Measurements from ENCODE around the gene POLE.
"Not testable (repeated sequence)": the region's sequence is repeated elsewhere in the genome, so short reads cannot be mapped to it uniquely, and the experiment has no call there.

POLE gene

DNA sequence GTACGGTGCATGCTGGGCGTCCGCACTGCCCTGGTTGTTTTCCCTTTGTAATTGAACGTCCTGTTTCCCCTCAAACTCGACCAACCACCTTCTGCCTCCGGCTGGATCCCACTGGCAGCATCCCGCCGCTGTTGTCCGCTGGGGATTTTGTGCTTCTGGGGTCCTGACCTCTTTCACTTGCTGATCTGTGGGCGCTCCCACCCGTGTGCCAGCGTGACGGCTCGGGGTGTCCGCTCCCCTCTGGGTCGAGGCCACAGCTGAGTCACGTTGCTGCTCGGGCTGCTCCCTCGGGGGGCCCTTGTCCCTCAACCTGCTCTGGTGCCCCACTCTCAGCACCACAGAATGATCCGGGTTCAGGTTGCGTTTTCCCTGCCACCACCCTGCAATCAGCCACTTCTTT is 31.5 kb upstream of the POLE start:
- no peak for DNase-seq

GRCh38 chr12:132717531-132718387 is 30.6 kb upstream of the POLE start:
- no peak for DNase-seq

GRCh38 chr12:132717011-132717410 is 29.9 kb upstream of the POLE start:
- DNase-seq = no peak

GRCh38 chr12:132716356-132716755 is 29.2 kb upstream of the POLE start:
- DNase-seq = no peak

DNA sequence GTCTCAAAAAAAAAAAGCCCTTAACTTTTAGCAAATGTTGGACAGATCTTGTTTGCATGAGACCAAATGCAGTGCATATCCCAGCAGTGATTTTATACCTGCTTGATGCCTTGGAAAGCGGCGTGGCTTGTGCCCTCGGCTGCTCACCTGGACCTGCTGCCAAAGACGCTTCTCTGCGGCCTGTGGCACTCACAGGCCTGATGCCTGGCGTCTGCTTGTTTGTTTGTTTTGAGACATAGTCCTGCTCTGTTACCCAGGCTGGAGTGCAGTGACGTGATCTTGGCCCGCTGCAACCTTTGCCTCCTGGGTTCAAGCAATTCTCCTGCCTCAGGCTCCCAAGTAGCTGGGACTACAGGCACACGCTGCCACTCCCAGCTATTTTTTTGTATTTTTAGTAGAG is 28.7 kb upstream of the POLE start:
- no peak for DNase-seq

DNA sequence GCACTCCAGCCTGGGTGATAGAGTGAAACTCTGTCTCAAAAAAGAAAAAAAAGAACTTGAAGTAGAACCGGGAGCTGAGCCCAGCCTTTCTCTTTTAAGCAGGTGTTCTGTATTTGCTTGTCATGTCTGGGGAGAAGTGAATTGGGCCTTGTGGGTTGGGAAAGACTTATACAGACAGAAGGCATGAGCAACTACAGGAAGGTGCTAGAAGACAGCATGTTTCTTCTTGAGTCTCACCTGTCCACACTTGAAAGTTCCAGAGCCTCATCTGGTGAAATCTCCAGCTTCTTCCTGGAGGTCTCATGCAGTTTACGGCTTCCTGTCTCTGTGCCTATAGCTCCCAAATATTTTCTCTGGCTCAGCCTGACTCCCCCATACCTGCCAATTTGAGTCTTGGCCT is 26.0 kb upstream of the POLE start:
- no peak for DNase-seq

DNA sequence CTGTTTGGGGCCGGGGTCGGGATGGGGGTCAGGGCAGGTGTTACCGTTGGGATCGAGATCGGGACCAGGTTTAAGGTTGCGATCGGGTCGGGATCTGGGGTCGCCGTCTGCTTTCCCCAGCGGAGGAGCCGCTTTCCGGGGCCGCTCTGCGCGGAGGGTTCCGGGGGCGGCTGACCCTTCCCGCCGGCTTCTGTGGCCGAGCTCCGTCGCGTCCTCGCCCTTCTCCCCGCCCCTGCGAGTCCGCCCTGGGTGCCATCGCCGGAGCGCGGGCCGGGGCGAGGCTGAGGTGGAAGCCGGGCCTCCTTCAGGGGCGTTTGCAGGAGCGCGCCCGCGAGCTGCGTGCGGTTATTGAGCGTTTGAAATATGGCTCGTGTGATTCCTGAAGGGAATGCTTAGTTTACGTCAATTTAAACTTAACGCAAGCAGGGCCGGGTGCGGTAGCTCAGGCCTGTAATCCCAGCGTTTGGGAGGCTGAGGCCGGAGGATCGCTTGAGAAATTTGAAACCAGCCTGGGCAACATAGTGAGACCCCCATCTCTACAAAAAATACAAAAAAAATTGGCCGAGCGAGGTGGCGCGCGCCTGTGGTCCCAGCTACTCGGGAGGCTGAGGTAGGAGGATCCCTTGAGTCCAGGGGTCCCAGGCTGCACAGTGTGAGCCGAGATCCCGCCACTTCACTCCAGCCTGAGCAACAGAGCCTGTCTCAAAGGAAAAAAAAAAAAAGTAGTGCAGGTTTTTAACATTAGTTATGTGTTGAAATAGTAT is 24.1 kb upstream of the POLE start:
- no peak for DNase-seq

DNA sequence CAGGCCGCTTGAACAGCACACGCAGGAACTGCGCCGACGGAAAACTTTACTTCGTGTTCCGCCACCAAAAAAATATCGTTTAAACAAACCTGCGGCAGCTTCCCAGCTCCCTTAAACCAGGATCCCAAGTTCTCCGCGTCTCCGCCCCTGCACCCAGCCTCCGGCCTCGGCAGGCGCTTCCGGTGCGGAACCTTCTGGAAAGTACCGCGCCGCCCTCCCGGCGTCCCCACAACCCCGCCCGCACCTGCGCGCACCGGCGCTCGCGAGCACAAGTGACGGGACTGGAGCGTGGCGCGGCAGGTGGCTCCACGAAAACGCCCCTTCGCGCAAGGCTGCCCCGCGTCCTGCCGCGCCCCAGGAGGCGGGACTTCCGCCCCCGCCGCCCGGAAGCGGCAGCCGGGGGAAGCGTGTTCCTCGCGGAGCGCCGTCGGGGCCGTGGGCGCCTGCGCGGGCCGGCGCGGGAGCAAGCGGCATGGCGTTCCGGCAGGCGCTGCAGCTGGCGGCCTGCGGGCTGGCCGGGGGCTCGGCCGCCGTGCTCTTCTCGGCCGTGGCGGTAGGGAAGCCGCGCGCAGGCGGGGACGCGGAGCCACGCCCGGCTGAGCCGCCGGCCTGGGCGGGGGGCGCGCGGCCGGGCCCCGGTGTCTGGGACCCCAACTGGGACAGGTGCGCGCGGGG is 23.4 kb upstream of the POLE start, which contains the start of gene PGAM5:
PGAM5 (plus strand) TSS at position 438 of the 675 bp plus-strand sequence; CDS start at position 473, 35 bp downstream.
- peak; percentile 52 for DNase-seq

DNA sequence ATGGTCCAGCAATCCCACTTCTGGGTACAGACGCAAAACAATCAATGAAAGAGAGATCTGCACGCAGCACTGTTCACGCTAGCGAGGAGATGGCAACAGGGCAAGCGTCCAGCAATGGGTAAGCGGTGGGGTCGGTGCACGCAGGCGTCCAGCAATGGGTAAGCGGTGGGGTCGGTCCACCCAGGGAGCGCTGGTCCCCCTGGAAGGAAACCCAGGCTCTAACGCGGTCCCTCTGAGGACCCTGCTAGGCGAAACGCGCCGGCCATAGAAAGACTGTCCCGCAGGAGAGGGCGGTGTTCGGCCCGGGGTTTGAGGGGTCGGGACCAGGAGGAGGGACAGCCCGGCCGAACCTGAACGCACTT is 22.9 kb upstream of the POLE start:
- no peak for DNase-seq

GRCh38 chr12:132708150-132708549 is 21.0 kb upstream of the POLE start:
- DNase-seq = no peak

GRCh38 chr12:132707241-132707640 is 20.1 kb upstream of the POLE start:
- no peak for DNase-seq

- DNase-seq = no peak
Measured at GRCh38 chr12:132703641-132704040, 16.5 kb upstream of the POLE start.

DNA sequence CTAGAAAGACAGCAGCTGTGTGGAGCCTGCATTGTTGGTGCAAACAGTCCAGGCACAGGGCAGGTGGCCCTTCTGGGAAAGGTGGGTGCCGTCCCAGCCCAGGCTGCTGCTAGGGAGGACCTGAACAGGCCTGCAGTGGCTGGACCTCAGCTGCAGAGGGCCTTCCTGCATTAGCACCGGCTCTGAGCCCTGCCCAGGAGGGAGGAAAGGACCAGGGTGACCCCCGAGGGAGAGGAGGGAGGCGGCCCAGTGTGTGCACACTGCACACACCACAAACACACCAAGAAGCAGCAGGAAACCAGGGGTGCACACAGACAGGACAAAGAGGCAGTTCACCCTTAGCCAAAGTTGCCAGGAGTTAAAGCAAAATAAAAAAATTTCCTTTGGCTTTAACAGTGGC is 15.5 kb upstream of the POLE start:
- DNase-seq = no peak

GRCh38 chr12:132700212-132700822 is 13.2 kb upstream of the POLE start:
- DNase-seq = no peak

- no peak for DNase-seq
Measured at GRCh38 chr12:132698341-132698740, 11.2 kb upstream of the POLE start.

- DNase-seq = no peak
Measured at GRCh38 chr12:132695431-132695830, 8.3 kb upstream of the POLE start.

- not testable (repeated sequence) for DNase-seq
Measured at GRCh38 chr12:132694888-132695287, 7.7 kb upstream of the POLE start.

DNA sequence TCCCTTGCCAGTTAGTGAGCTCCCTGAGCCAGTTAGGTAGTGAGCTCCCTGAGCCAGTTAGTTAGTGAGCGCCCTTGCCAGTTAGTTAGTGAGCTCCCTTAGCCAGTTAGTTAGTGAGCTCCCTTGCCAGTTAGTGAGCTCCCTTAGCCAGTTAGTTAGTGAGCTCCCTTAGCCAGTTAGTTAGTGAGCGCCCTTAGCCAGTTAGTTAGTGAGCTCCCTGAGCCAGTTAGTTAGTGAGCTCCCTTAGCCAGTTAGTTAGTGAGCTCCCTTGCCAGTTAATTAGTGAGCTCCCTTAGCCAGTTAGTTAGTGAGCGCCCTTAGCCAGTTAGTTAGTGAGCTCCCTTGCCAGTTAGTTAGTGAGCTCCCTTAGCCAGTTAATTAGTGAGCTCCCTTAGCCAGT is 4.9 kb upstream of the POLE start:
- not testable (repeated sequence) for DNase-seq

GRCh38 chr12:132690112-132690511 is 3.0 kb upstream of the POLE start:
- DNase-seq = no peak

GRCh38 chr12:132689227-132689626 is 2.1 kb upstream of the POLE start:
- no peak for DNase-seq

DNA sequence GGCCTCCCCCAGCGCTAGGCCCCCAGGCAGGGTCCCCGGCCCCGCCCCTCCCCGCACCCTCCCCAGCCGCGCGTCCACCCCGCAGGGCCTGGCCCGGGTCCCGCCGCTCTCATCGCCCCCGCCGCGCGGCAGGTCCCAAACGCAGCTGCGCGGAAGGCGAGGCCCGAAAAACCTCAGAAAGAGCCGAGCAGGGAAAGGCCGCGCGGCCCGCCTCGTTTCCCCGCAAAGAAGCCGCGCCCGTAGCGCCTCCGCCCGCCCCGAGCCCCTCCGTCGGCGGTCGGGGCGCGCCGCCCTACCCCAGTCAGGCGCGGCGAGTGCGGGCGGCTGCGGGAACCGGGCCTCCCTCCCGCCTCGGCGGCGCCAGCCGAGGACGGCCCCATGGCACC is 324 bp downstream of the POLE start:
- no peak for DNase-seq

DNA sequence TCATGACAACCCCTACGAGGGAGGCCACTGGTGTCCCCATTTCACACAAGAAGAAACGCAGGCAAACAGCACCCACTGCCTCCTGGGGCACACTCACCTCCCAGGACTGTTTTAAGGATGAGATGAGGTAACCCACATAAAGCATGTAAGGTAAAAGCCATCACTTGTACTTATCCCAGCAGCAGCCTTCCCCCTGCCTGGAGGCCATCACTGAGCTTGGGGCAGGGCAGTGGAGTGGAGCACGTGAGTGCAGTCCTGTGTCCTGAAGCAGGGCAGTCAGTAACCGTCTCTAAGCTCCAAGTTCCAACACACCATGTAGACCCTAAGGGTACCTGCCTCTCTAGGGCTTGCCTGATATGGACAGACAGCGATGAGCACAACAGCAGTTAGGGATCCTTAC is 1.7 kb downstream of the POLE start:
- DNase-seq = no peak

GRCh38 chr12:132677492-132677891 is 9.7 kb downstream of the POLE start:
- DNase-seq = no peak
